Activated T-helper 9 cell treated with anti-CD3 and anti-CD28 coated beads, Interleukin-2, amount 50 U/mL, for 16 hours (primary cell): ENCODE data around the gene ANKRD11.
A peak's percentile ranks its signal among the peaks of the same experiment; 100 is the strongest.
"Not testable (repeated sequence)": the region's sequence is repeated elsewhere in the genome, so short reads cannot be mapped to it uniquely, and the experiment has no call there.

Source experiments
- DNase-seq: peaks from one replicate; pipeline ENCODE4 v3.0.0-alpha.2; 2020; ENCODE audit warnings: low read depth

ANKRD11 gene

GRCh38 chr16:89363621-89364393 is 126.6 kb downstream of the ANKRD11 start:
- peak; percentile 15 for DNase-seq

GRCh38 chr16:89362540-89363223 is 127.7 kb downstream of the ANKRD11 start:
- not testable (repeated sequence) for DNase-seq

GRCh38 chr16:89361751-89362539 is 128.4 kb downstream of the ANKRD11 start:
- DNase-seq: no peak

DNA sequence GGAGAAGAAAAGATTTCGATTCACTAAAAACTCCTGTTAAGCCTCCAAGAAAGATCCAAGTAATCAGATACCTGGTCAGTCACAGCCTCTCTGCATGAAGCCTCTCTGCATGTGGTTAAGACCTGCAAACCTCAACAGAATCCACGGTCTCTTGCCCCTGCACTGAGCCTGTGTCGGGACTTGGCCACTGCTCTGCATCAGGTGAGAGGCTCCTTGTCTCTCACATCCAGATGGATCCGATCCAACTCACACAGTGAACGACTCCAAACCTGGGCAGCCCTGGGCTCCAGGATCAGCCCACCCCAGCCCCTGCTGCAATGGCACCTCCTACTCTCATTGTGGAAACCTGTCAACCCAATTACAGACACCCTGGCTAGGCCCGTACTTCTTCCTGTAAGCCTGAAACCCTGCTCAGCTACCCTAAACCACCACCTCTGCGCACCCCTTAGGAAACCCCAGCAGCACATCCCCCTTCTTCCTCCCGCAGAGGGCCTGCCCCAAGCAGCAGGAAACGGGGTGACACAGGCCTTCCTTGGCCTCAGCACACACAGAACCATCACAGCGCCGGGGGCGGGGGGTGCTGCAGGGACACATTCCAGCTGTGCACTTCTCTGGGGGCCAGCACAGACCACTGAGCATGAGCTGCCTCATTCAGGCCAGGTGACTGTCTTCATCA is 129.5 kb downstream of the ANKRD11 start:
- DNase-seq: peak; percentile 54

DNA sequence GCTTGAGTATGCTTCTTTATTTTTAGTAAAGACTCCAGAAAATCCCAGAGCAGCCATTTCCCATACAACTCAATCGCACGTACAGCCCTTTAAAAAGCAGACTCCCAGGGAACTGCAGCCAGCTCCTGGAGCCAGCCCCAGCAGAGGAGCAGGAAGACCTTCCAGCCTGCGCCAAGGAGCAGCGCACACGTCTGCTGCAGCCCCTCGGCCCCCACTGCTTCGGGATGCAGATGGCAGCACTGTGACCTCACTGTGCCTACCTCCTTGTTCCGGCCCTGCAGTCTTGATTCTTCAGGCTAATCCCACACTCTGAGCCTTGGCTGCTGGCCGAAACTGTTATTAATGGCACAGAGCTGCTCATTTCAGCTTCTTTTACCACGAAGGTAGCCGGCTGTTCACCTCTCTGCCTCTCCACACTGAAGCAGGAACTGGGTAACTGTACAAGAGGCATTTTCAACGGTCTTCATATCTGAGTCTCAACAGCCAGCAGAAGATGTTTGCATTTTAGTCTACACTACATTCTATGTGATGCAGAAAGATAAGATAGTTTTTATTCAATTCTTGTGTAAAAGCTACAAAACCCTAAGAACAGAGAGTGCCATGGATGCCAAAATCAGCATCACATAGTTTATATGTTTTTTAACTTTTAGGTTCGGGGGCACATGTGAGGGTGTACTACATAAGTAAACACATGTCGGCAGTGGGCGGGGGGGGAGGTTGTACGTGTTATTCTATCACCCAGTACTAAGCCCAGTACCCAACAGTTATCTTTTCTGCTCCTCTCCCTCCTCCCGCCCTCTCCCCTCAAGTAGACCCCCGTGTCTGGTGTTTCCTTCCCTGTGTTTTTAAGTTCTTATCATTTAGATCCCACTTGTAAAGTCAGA is 130.9 kb downstream of the ANKRD11 start:
- DNase-seq: no peak

DNA sequence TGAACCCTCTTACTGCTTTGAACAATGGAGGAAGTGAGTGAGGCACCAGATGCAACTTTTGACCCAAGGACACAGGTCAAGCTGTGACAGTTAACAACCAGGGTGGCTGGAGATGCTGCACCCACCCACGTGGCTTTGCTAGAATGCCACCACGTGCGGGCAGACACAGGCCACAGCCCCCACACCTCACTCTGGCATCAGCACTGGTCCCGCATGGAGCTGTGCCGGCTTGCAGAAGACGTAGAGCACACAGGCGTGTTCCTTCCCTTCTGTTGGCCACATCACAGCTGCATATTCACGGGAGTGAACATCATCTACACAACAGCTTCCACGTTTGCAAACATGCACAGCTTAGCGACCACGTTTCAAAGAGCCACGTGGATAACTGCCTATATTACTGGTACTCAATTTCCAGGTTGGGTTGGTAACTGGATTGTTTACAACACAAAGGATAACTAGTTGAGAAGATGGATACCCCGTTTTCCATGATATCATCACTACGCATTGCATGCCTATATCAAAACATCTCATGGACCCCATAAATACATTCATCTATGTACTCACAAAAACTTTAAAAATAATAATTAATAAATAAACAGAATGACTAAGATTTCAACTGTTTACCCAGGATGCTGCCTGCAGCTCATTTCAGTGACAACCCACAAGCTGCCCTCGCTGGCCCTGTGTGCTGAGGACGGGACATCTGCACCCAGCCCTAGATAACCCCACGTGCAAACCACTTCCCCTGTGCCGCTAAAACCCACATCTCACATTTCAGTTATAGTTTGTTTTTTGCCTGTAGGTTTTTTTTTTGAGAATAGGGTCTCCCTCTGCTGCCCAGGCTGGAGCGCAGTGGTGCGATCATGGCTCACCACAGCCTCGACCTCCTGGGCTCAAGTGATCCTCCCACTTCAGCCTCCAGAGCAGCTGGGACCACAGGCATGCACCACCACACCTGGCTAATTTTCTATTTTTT is 132.0 kb downstream of the ANKRD11 start:
- DNase-seq: no peak

- DNase-seq: peak; percentile 44
These were observed 133.1 kb downstream of the ANKRD11 start for GRCh38 chr16:89357055-89357816.

DNA sequence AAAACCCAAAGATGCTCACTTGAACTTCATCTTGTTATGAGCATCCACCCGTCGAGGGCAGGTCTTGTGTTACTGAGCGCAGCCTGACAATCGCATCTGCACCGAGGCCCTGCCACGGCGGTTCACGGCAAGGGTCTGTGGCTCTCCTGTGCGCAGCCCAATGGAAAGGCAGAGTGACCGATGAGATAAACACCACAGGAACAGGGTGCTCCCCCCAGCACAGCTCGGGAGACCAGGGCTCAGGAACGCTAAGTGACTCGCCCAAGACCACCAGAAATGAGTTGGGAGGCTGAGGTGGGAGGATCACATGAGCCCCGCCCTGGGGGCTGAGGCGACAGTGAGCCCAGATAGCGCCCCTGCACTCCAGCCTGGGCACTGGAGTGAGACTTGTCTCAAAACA is 134.7 kb downstream of the ANKRD11 start:
- DNase-seq: no peak

DNA sequence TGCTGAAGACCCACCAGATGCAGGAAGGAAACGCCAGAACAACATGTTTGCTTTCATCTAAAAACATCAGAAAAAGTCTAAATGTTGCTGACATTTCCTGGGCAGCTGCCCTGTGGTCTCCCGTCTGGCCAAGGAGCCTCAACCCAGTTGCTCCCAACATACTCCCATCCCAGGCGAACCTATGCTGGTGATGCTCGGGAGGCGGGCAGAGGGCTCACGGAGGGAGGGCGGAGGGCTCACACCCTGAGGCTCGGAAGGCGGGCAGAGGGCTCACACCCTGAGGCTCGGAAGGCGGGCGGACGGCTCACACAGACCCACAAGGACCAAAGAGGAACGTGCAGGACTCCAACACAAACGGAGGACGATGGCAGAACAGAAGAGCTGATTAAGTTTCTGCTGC is 135.4 kb downstream of the ANKRD11 start:
- no peak for DNase-seq

DNA sequence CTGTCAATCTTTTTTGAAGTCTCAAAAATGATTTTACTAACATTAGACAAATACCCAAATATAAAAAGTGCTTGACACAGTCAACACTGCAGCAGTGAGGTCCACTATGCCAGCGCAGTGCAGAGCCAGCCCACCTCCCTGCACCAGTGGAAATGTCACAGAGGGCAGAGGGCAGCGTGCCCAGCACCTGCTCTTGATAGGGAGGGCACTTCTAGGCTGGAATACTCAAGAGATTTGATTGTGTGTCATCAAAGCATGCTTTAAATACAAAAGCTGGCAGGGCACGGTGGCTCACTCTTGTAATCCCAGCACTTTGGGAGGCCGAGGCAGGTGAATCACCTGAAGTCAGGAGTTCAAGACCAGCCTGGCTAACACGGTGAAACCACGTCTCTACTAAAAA is 136.0 kb downstream of the ANKRD11 start:
- DNase-seq: no peak

GRCh38 chr16:89352091-89352681 is 138.2 kb downstream of the ANKRD11 start:
- DNase-seq: no peak

- DNase-seq: no peak
These were observed 138.7 kb downstream of the ANKRD11 start for GRCh38 chr16:89351645-89352044.

DNA sequence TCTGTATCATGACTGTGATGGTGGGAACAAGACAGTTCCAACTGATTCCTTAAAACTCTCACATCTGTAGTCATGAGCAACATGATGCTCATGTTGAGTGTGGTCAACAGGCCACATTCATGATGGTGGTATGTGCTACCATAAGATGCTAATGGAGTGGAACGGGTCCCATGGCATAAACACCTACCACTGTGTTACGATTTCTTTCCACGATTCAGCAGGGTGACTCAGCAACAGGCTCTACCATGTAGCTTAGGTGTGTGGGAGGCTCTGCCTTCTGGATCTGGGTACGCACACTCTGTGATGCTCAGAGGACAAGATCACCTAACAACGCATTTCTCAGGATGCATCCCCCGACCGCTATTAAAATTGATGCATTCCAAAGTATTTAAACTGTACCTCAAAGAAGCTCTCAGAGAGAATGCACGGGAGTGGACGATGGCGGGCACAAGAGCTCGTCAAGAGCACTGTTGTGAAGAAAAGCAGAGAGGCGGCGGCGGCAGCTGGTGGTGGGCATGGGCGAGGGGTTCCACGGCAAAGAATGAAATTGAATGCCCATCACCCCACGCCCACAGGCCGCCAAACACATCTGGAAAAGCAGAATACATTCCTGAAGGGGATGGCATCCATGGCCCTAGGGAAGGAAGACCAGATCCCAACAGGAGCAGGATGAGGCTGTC is 139.5 kb downstream of the ANKRD11 start:
- peak; percentile 12 for DNase-seq

- no peak for DNase-seq
These were observed 140.3 kb downstream of the ANKRD11 start for GRCh38 chr16:89349947-89350633.

DNA sequence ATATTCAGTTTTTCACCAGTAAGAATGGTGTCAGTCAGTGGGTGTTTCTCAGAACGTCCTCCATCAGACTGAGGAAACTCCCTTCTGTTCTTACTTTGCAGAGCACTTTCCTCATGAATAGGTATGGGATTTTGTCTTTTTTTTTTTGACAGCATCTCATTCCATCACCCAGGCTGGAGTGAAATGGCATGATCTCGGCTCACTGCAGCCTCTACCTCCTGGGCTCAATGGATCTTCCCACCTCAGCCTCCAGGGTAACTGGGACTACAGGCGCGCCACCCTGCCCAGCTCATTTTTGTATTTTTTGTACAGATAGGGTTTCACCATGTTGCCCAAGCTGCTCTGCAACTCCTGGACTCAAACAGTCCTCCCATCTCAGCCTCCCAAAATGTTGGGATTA is 142.6 kb downstream of the ANKRD11 start:
- DNase-seq: no peak

- no peak for DNase-seq
These were observed 143.5 kb downstream of the ANKRD11 start for GRCh38 chr16:89346869-89347268.

DNA sequence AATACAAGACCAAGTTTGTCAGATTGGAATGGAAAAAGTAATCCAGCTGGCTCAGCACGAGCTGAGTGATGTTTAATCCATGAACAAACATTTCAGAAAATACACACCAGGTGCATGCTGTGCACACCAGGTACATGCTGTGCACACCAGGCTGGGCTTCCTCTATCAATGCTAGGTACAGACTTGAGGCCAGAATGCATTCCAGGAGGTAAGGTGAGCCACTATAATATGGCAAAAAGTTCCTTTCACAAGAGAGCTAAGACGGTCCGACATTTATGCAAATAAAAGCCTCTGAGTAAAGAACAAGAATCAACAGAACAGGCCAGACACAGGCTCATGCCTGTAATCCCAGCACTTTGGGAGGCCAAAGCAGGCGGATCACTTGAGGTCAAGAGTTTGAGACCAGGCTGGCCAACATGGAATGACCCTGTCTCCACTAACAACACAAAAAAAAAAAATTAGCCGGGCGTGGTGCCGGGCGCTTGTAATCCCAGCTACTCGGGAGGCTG is 144.7 kb downstream of the ANKRD11 start:
- DNase-seq: no peak
